Measurements from ENCODE around the gene OR4S2. TPM values are rescaled to one million over a fixed set of nuclear protein-coding genes. Genes with fewer than 3 reads are reported as not detected.

OR4S2 gene
- total and polyA plus RNA-seq, 2 donors (not counting 3 experiments of a cell fraction or from before 2014, with no cell fraction given) = not detected

DNA sequence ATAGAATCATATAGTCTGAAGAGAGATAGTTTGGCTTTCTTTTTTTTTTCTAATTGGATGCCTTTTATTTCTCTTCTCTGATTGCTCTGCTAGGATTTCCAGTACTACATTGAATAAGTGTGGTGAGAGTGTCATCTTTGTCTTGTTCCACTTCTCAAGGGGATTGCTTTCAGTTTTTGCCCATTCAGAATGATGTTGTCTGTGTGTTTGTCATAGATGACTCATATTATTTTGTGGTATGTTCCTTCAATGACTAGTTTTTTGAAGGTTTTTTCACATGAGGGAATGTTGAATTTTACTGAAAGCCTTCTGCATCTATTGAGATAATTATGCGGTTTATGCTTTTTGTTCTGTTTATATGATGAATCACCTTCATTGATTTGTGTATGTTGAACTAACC, 23.6 kb upstream of the OR4S2 start:
- H3K4me2 ChIP-seq (ENCODE audit: insufficient read depth, low read length) = no peak overlapping the region
- no TSS peak for BruUV-seq (replicated peaks)
- TF ChIP-seq MAX (IDR thresholded peaks at IDR 0.05; ENCODE audit: insufficient read depth, insufficient read length) (no peak), GATA2 (IDR thresholded peaks at IDR 0.05; ENCODE audit: insufficient read depth, insufficient read length, low read depth, low read length) (no peak), JUN (IDR thresholded peaks at IDR 0.05; ENCODE audit: borderline replicate concordance, insufficient read depth, insufficient read length, low read depth) (no peak), POLR2A (IDR thresholded peaks at IDR 0.05; ENCODE audit: low read depth, low read length) (no peak), FOS (IDR thresholded peaks at IDR 0.05; ENCODE audit: borderline replicate concordance, insufficient read depth, low read length) (no peak)
- TF ChIP-seq, protein P1, sequence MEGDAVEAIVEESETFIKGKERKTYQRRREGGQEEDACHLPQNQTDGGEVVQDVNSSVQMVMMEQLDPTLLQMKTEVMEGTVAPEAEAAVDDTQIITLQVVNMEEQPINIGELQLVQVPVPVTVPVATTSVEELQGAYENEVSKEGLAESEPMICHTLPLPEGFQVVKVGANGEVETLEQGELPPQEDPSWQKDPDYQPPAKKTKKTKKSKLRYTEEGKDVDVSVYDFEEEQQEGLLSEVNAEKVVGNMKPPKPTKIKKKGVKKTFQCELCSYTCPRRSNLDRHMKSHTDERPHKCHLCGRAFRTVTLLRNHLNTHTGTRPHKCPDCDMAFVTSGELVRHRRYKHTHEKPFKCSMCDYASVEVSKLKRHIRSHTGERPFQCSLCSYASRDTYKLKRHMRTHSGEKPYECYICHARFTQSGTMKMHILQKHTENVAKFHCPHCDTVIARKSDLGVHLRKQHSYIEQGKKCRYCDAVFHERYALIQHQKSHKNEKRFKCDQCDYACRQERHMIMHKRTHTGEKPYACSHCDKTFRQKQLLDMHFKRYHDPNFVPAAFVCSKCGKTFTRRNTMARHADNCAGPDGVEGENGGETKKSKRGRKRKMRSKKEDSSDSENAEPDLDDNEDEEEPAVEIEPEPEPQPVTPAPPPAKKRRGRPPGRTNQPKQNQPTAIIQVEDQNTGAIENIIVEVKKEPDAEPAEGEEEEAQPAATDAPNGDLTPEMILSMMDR (IDR thresholded peaks at IDR 0.05; ENCODE audit: extremely low read depth in 1 of 2, insufficient read depth in 1 of 2, low read depth in 1 of 2, low read length in 2 of 2) = no peak
- no peak for DNase-seq (ENCODE audit: low read depth, low spot score)
- no peak overlapping the region for H2AFZ ChIP-seq (ENCODE audit: low read depth, low read length)
- no peak overlapping the region for H3K4me3 ChIP-seq (replicated peaks in 1 of 3; ENCODE audit: insufficient read depth in 1 of 3, low read depth in 1 of 3, low read length in 3 of 3)
- dilution Hi-C loops (cut with MboI; ENCODE audit: extremely low pct_ligation_motif_present, low sequenced_read_pairs) (no loop called here), intact Hi-C loops (cut with micrococcal nuclease) (no loop called here)
- H3K9me1 ChIP-seq (replicated peaks; ENCODE audit: control insufficient read depth, extremely low read depth, insufficient read depth, low read length) = no peaks in the 10 kb centered on the region
- no peak for FAIRE-seq
- ChIA-PET POLR2A (no interaction called here), CTCF (no interaction called here)
- no peaks in the 10 kb centered on the region for H3K36me3 ChIP-seq (ENCODE audit: control insufficient read depth in 2 of 2, extremely low read depth in 1 of 2, insufficient read depth in 2 of 2, low read length in 2 of 2)
- H4K20me1 ChIP-seq (replicated peaks; ENCODE audit: control insufficient read depth, extremely low read depth, insufficient read depth, low read length) = no peaks in the 10 kb centered on the region
- no peaks in the 10 kb centered on the region for H3K79me2 ChIP-seq (ENCODE audit: control insufficient read depth, insufficient read depth, low read length)
- H3K27ac ChIP-seq (ENCODE audit: insufficient read depth, low read depth, low read length) = no peak overlapping the region
- no peaks in the 10 kb centered on the region for H3K9me3 ChIP-seq (replicated peaks; ENCODE audit: control insufficient read depth, insufficient read depth, low read length)
- no peaks in the 10 kb centered on the region for H3K27me3 ChIP-seq (ENCODE audit: control insufficient read depth in 2 of 2, insufficient read depth in 2 of 2, low read length in 2 of 2)
- H3K4me1 ChIP-seq (ENCODE audit: control insufficient read depth, extremely low read depth, insufficient read depth, low read length) = no peaks in the 10 kb centered on the region
- no peak overlapping the region for H3K9ac ChIP-seq (replicated peaks; ENCODE audit: extremely low read depth, insufficient read depth, low read length)

GRCh38 chr11:55634813-55635212, 13.3 kb upstream of the OR4S2 start, which contains the start of gene OR4P4:
Gene OR4P4 (plus strand): TSS chr11:55635113.
- Histone ChIP-seq H3K79me2 (ENCODE audit: control insufficient read depth, insufficient read depth, low read length) (no peaks in the 10 kb centered on the region), H3K36me3 (ENCODE audit: control insufficient read depth in 2 of 2, extremely low read depth in 1 of 2, insufficient read depth in 2 of 2, low read length in 2 of 2) (no peaks in the 10 kb centered on the region), H3K9ac (replicated peaks; ENCODE audit: extremely low read depth, insufficient read depth, low read length) (no peak within 1 kb of the TSS), H3K9me3 (replicated peaks; ENCODE audit: control insufficient read depth, insufficient read depth, low read length) (peaks cover 2% of the 10 kb centered on the region), H3K4me3 (replicated peaks in 1 of 3; ENCODE audit: insufficient read depth in 1 of 3, low read depth in 1 of 3, low read length in 3 of 3) (no peak within 1 kb of the TSS), H3K27me3 (ENCODE audit: control insufficient read depth in 2 of 2, insufficient read depth in 2 of 2, low read length in 2 of 2) (no peaks in the 10 kb centered on the region), H4K20me1 (replicated peaks; ENCODE audit: control insufficient read depth, extremely low read depth, insufficient read depth, low read length) (no peaks in the 10 kb centered on the region), H2AFZ (ENCODE audit: low read depth, low read length) (no peak within 1 kb of the TSS), H3K9me1 (replicated peaks; ENCODE audit: control insufficient read depth, extremely low read depth, insufficient read depth, low read length) (no peaks in the 10 kb centered on the region), H3K27ac (ENCODE audit: insufficient read depth, low read depth, low read length) (no peak within 1 kb of the TSS), H3K4me2 (ENCODE audit: insufficient read depth, low read length) (no peak within 1 kb of the TSS), H3K4me1 (ENCODE audit: control insufficient read depth, extremely low read depth, insufficient read depth, low read length) (no peaks in the 10 kb centered on the region)
- POLR2A ChIA-PET = no interaction called here
- CTCF ChIA-PET = no interaction called here
- no peak for TF ChIP-seq POLR2AphosphoS5 (IDR thresholded peaks at IDR 0.05; ENCODE audit: insufficient read depth, low read depth, low read length)
- TF ChIP-seq MAX (IDR thresholded peaks at IDR 0.05; ENCODE audit: insufficient read depth, insufficient read length) = no peak
- no peak for TF ChIP-seq JUN (IDR thresholded peaks at IDR 0.05; ENCODE audit: borderline replicate concordance, insufficient read depth, insufficient read length, low read depth)
- TF ChIP-seq POLR2A (IDR thresholded peaks at IDR 0.05; ENCODE audit: low read depth, low read length) = no peak
- TF ChIP-seq EZH2 (IDR thresholded peaks at IDR 0.05; ENCODE audit: borderline replicate concordance, low read depth, low read length, severe bottlenecking) = no peak
- TF ChIP-seq MYC (IDR thresholded peaks at IDR 0.05; ENCODE audit: low read depth, low read length) = no peak
- TF ChIP-seq, protein P1 (IDR thresholded peaks at IDR 0.05; ENCODE audit: extremely low read depth in 1 of 2, insufficient read depth in 1 of 2, low read depth in 1 of 2, low read length in 2 of 2) = no peak
- no peak for TF ChIP-seq GATA2 (IDR thresholded peaks at IDR 0.05; ENCODE audit: insufficient read depth, insufficient read length, low read depth, low read length)
- TF ChIP-seq FOS (IDR thresholded peaks at IDR 0.05; ENCODE audit: borderline replicate concordance, insufficient read depth, low read length) = no peak
- dilution Hi-C loops (cut with MboI; ENCODE audit: extremely low pct_ligation_motif_present, low sequenced_read_pairs) (no loop called here), intact Hi-C loops (cut with micrococcal nuclease) (no loop called here)
- no peak for FAIRE-seq
- DNase-seq (ENCODE audit: low read depth, low spot score) = no peak
- no TSS peak for BruUV-seq (replicated peaks)

Data from endothelial cell of umbilical vein (primary cell).